Measurements from ENCODE around the gene MUS81. TPM values are rescaled to one million over a fixed set of nuclear protein-coding genes. Genes with fewer than 3 reads are reported as not detected.

MUS81 gene, protein sequence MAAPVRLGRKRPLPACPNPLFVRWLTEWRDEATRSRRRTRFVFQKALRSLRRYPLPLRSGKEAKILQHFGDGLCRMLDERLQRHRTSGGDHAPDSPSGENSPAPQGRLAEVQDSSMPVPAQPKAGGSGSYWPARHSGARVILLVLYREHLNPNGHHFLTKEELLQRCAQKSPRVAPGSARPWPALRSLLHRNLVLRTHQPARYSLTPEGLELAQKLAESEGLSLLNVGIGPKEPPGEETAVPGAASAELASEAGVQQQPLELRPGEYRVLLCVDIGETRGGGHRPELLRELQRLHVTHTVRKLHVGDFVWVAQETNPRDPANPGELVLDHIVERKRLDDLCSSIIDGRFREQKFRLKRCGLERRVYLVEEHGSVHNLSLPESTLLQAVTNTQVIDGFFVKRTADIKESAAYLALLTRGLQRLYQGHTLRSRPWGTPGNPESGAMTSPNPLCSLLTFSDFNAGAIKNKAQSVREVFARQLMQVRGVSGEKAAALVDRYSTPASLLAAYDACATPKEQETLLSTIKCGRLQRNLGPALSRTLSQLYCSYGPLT
- total RNA-seq = 10 to 100 TPM; 51.8 to 62.8 TPM

DNA sequence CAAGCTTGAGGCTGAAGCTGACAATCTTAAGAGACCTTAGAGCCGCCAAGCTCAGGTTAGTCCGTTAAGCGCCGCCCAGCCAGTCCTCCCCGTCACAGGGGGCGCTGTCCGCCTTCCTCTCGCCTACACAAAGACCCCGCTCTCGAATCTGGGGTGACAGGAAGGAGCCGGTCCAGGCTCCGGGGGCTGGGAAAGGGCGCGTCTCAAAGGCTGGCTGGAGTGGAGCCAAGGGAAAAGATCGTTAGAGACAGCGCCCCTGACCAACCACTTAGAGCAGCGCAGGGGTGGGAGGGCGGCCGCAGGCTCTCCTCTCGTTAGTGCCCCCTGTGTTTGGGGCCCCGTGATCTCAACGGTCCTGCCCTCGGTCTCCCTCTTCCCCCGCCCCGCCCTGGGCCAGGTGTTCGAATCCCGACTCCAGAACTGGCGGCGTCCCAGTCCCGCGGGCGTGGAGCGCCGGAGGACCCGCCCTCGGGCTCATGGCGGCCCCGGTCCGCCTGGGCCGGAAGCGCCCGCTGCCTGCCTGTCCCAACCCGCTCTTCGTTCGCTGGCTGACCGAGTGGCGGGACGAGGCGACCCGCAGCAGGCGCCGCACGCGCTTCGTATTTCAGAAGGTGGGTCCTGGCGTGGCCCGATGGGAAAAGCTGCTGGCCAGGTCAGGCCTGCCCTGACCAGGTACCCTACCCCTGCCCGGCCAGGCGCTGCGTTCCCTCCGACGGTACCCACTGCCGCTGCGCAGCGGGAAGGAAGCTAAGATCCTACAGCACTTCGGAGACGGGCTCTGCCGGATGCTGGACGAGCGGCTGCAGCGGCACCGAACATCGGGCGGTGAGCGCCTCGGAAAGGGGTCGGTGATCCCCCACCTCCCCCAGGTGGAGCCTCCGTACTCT, at the start of gene MUS81:
Gene MUS81, plus strand, starts transcription at position 156 of the 887 bp plus-strand sequence. Its CDS starts 321 bp downstream, at position 477.
- Histone ChIP-seq H3K27me3 (replicated peaks; ENCODE audit: insufficient read depth) (no peaks in the 10 kb centered on the region), H3K4me1 (ENCODE audit: control insufficient read depth in 1 of 2, low read depth in 2 of 2) (peaks cover 19 to 33% of the 10 kb centered on the region in 2 donors), H3K36me3 (peaks cover 42% of the 10 kb centered on the region), H3K27ac (peak within 1 kb of the TSS; percentile 98 to 100), H3K9me3 (no peaks in the 10 kb centered on the region), H3K4me3 (peak within 1 kb of the TSS; percentile 96)
- TF ChIP-seq, protein P1, sequence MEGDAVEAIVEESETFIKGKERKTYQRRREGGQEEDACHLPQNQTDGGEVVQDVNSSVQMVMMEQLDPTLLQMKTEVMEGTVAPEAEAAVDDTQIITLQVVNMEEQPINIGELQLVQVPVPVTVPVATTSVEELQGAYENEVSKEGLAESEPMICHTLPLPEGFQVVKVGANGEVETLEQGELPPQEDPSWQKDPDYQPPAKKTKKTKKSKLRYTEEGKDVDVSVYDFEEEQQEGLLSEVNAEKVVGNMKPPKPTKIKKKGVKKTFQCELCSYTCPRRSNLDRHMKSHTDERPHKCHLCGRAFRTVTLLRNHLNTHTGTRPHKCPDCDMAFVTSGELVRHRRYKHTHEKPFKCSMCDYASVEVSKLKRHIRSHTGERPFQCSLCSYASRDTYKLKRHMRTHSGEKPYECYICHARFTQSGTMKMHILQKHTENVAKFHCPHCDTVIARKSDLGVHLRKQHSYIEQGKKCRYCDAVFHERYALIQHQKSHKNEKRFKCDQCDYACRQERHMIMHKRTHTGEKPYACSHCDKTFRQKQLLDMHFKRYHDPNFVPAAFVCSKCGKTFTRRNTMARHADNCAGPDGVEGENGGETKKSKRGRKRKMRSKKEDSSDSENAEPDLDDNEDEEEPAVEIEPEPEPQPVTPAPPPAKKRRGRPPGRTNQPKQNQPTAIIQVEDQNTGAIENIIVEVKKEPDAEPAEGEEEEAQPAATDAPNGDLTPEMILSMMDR (IDR thresholded peaks at IDR 0.05) = peak; percentile 67
- ATAC-seq (ENCODE audit: insufficient number of reproducible peaks, low FRiP score, low read depth) = peak; percentile 56
- peak; percentile 96 for DNase-seq (ENCODE audit: low spot score)

DNA sequence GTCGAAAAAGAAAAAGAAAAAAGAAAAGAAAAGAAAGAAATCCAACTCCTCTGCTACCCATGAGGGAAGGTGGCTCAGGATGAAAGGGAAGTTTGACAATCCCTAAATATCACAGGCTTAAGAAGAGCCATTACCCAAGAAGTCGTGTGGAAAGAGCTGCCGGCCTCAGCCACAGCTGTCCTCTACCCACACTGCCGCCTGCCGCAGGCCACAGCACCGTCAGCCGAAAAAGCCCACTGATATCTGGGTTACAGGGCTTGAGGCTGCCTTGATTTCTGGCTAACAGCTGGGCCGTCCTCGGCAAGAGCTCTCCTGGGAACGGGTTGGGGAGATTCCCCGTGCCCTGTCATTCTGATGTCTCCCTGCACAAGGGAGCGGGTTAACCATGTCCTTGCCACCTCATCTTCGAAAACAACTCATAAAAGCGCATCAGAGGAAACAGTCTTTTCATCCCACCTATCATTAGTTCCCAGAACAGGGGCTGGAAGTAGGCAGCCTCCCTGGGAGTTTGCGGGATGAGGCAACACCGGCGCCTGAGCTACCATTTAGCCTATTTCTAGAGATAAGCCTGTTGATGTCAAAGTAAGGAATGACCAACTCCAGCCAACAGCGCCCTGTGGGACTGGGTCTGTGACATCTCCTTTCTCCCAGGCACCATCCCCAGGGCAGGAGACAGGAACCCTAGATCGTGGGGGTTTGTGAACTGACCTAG, 48.3 kb upstream of the MUS81 start:
- ATAC-seq (ENCODE audit: insufficient number of reproducible peaks, low FRiP score, low read depth) (no peak), DNase-seq (ENCODE audit: low spot score) (no peak)
- Histone ChIP-seq H3K36me3 (peaks cover 4% of the 10 kb centered on the region), H3K4me3 (no peak overlapping the region), H3K27me3 (replicated peaks; ENCODE audit: insufficient read depth) (no peaks in the 10 kb centered on the region), H3K27ac (no peak overlapping the region), H3K9me3 (no peaks in the 10 kb centered on the region), H3K4me1 (ENCODE audit: control insufficient read depth in 1 of 2, low read depth in 2 of 2) (peaks cover 0 to 4% of the 10 kb centered on the region in 2 donors)
- TF ChIP-seq, protein P1 (IDR thresholded peaks at IDR 0.05) = no peak

DNA sequence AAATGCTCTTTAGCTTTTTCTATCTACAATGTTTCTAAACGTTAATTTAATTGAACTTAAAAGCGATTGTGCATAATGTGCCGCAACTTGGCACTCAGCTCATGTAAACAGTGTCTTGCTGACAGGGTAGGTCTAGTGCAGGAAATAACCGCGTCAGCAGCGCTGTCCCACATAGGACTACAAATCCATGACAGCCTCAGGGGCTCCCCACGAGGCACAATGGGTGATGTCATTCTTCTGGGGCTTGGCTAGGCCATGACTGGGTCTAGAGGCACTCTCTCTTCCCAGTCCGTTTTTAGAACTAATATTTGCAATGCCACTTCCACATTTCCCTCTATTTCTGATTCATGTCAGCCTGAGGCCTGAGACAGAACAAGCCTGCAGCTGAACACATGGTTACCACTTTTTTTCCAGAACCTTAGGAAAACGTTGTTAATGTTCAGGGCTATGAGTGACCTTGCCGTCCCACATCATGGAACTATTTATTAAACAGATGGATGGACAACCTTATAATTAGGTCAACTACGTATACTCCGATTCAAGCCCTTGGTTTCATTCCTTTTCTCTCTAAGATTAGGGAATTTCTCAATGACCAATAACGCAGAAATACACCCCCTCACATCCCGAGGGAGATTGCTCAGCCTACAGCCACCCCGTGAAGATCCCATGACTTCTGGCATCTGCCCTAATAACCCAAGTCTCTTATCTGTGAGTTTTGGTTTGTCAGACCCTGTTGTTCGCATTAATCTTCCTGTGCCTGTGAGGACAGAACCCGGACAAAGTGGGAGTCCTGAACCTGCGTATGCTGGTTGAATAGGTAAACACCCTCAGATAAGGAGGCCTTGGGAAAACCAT, 45.9 kb upstream of the MUS81 start:
- Histone ChIP-seq H3K4me3 (no peak overlapping the region), H3K9me3 (no peaks in the 10 kb centered on the region), H3K27ac (no peak overlapping the region), H3K4me1 (ENCODE audit: control insufficient read depth in 1 of 2, low read depth in 2 of 2) (peaks cover 0 to 12% of the 10 kb centered on the region in 2 donors), H3K36me3 (peaks cover 4% of the 10 kb centered on the region), H3K27me3 (replicated peaks; ENCODE audit: insufficient read depth) (no peaks in the 10 kb centered on the region)
- DNase-seq (ENCODE audit: low spot score) (no peak), ATAC-seq (ENCODE audit: insufficient number of reproducible peaks, low FRiP score, low read depth) (no peak)
- TF ChIP-seq, protein P1 (IDR thresholded peaks at IDR 0.05) = no peak

DNA sequence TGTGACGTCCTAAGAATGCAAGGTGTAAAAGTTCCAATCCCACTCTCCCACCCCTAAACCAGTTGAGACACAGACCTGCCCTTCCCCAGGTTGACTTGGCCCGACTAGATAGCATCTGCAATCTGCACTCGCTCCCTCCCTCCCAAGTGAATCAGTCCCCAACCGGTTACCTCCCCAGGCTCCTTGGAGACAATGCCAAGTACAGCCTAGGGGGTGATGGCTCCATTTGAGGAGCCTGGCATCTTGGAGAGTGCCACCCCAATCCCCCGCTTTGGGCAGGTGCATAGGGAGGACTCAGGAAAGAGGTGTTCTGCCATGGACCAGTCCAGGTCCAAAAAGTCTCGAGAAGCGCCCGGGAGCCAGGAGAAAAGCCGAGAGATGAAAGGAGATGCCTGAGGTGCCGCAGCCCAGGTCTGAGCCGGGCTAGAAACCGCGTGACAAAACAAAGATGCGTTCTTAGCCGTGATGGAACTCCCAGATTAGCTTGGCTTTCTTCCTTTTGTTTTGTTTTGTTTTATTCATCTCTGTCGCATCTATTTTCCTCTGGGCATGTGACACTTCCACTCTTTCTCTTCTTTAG, 45.2 kb upstream of the MUS81 start:
- Histone ChIP-seq H3K9me3 (no peaks in the 10 kb centered on the region), H3K36me3 (peaks cover 4% of the 10 kb centered on the region), H3K4me3 (no peak overlapping the region), H3K27ac (no peak overlapping the region), H3K27me3 (replicated peaks; ENCODE audit: insufficient read depth) (no peaks in the 10 kb centered on the region), H3K4me1 (ENCODE audit: control insufficient read depth in 1 of 2, low read depth in 2 of 2) (peaks cover 0 to 12% of the 10 kb centered on the region in 2 donors)
- TF ChIP-seq, protein P1 (IDR thresholded peaks at IDR 0.05) = no peak
- no peak for ATAC-seq (ENCODE audit: insufficient number of reproducible peaks, low FRiP score, low read depth)
- DNase-seq (ENCODE audit: low spot score) = no peak
